BJ (cell line): ENCODE data around the gene MSH3. TPM values are rescaled to one million over a fixed set of nuclear protein-coding genes. Genes with fewer than 3 reads are reported as not detected.
A peak's percentile ranks its signal among the peaks of the same experiment; 100 is the strongest.

ENCODE experiments used
- CTCF ChIA-PET: fragments of 350-600 bp; formaldehyde crosslinking; extraction: SDS; loops from one replicate; lab custom pipeline; 2021; ENCODE audit warnings: antibody characterized with exemption, inconsistent platforms; lab: Yijun Ruan, JAX
- POLR2A ChIA-PET: fragments of 300-600 bp; sonication (Branson Sonifier 250); formaldehyde crosslinking; extraction: SDS; loops from one replicate; lab custom pipeline; 2021; ENCODE audit warnings: antibody characterized with exemption; lab: Charles Lee
- DNase-seq: peaks from one replicate; pipeline ENCODE4 v3.0.0-alpha.2; 2011; ENCODE audit warnings: low read depth
- H3K27me3 ChIP-seq: 2 replicates; pipeline ENCODE4 v1.6.0; 2011; ENCODE audit warnings: low read length; ENCODE audit not compliant: control insufficient read depth, insufficient read depth
- H3K36me3 ChIP-seq: 2 replicates; pipeline ENCODE4 v1.5.1; 2011; ENCODE audit warnings: low read length; ENCODE audit not compliant: control insufficient read depth, insufficient read depth
- H3K4me3 ChIP-seq: 2 replicates; pipeline ENCODE4 v1.5.1; 2011; ENCODE audit warnings: low read depth, mild to moderate bottlenecking, control low read depth, low read length
- polyA plus RNA-seq: library from polyadenylated mRNA; depleted of rRNA; stranded (reverse); fragments of >200 nt; gene quantifications from 2 replicates; pipeline ENCODE4 v1.2.3, GENCODE V29; 2011
- TF ChIP-seq, protein P1 (sequence below): IDR thresholded peaks from 2 replicates; pipeline ENCODE4 v1.5.1; 2011; ENCODE audit warnings: low read depth, mild to moderate bottlenecking, control low read depth, inconsistent platforms, low read length, moderate library complexity; ENCODE audit not compliant: insufficient read depth

Gene MSH3
- polyA plus RNA-seq, 1 experiment: 4.0 TPM

GRCh38 chr5:80634193-80634592 lies 20.3 kb upstream of the MSH3 start:
- TF ChIP-seq, protein P1, sequence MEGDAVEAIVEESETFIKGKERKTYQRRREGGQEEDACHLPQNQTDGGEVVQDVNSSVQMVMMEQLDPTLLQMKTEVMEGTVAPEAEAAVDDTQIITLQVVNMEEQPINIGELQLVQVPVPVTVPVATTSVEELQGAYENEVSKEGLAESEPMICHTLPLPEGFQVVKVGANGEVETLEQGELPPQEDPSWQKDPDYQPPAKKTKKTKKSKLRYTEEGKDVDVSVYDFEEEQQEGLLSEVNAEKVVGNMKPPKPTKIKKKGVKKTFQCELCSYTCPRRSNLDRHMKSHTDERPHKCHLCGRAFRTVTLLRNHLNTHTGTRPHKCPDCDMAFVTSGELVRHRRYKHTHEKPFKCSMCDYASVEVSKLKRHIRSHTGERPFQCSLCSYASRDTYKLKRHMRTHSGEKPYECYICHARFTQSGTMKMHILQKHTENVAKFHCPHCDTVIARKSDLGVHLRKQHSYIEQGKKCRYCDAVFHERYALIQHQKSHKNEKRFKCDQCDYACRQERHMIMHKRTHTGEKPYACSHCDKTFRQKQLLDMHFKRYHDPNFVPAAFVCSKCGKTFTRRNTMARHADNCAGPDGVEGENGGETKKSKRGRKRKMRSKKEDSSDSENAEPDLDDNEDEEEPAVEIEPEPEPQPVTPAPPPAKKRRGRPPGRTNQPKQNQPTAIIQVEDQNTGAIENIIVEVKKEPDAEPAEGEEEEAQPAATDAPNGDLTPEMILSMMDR: no peak
- no peak for DNase-seq
- H3K4me3 ChIP-seq: no peak overlapping the region
- H3K27me3 ChIP-seq: no peaks in the 10 kb centered on the region
- H3K36me3 ChIP-seq: no peaks in the 10 kb centered on the region
- POLR2A ChIA-PET: no interaction called here
- CTCF ChIA-PET: no interaction called here

GRCh38 chr5:80641353-80641752 lies 13.1 kb upstream of the MSH3 start:
- no peaks in the 10 kb centered on the region for H3K36me3 ChIP-seq
- no peaks in the 10 kb centered on the region for H3K27me3 ChIP-seq
- TF ChIP-seq, protein P1: no peak
- CTCF ChIA-PET: interaction anchor here (0.6 to 1.3 kb wide), 2 partner anchors 12 to 1072 kb away, joined by 3 to 5 read pairs; no protein-coding TSS in a partner anchor
- no peak for DNase-seq
- no peak overlapping the region for H3K4me3 ChIP-seq
- POLR2A ChIA-PET: no interaction called here

GRCh38 chr5:80644900-80645299 lies 9.6 kb upstream of the MSH3 start:
- Histone ChIP-seq H3K4me3 (no peak overlapping the region), H3K36me3 (no peaks in the 10 kb centered on the region), H3K27me3 (no peaks in the 10 kb centered on the region)
- ChIA-PET CTCF (no interaction called here), POLR2A (no interaction called here)
- no peak for DNase-seq
- TF ChIP-seq, protein P1: no peak

- no peak for DNase-seq
- ChIA-PET POLR2A (no interaction called here), CTCF (interaction anchor here (0.7 kb wide), 1 partner anchor 196 kb away, joined by 4 read pairs; no protein-coding TSS in a partner anchor)
- TF ChIP-seq, protein P1: no peak
- H3K27me3 ChIP-seq: no peaks in the 10 kb centered on the region
- H3K4me3 ChIP-seq: no peak overlapping the region
- H3K36me3 ChIP-seq: no peaks in the 10 kb centered on the region
These were observed 7.5 kb upstream of the MSH3 start for GRCh38 chr5:80646926-80647325.

DNA sequence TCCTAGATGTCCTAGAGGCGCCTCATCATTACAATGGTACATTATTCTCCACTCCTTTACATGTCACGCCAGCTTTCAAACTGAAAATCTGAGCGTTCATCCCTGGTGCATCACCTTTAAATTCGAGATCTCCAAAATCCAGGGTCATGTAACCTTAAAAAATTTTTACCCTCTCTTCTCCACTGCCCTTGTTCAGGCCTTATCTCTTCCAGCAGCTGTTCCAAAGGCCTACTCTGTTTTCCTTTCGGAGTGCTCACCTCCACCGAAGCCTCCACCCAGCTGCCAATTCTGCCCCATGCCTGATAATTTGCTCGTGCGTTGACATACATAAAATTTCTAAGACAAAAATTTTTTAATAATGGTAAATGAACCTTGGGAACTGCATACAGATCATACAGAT lies 950 bp upstream of the MSH3 start:
- TF ChIP-seq, protein P1: no peak
- POLR2A ChIA-PET: no interaction called here
- Histone ChIP-seq H3K36me3 (peaks cover 2% of the 10 kb centered on the region; the same call in 1 of the 2 replicates), H3K4me3 (peak overlapping the region; percentile 73), H3K27me3 (no peaks in the 10 kb centered on the region)
- CTCF ChIA-PET: interaction anchor here (0.5 kb wide), 1 partner anchor 121 kb away, joined by 5 read pairs; no protein-coding TSS in a partner anchor
- DNase-seq: no peak
